H9 (cell line): ENCODE measurements around the gene SLC17A7. TPM values are rescaled to one million over a fixed set of nuclear protein-coding genes. Genes with fewer than 3 reads are reported as not detected.

Experiments used
- DNase-seq: peaks from one replicate; pipeline ENCODE4 v3.0.0-alpha.2; 2017
- H2AFZ ChIP-seq: one replicate; pipeline ENCODE4 v1.6.1; 2013; ENCODE audit warnings: mild to moderate bottlenecking, low read length, control low read depth, moderate library complexity
- H2AK5ac ChIP-seq: 2 replicates; pipeline ENCODE4 v1.6.1; 2013; ENCODE audit warnings: low read length, control low read depth, mixed read lengths; ENCODE audit not compliant: insufficient read length
- H2BK120ac ChIP-seq: one replicate; pipeline ENCODE4 v1.6.1; 2013; ENCODE audit warnings: low read depth, mild to moderate bottlenecking, low read length, control low read depth, inconsistent platforms; ENCODE audit not compliant: poor library complexity, severe bottlenecking
- H2BK12ac ChIP-seq: 2 replicates; pipeline ENCODE4 v1.6.1; 2013; ENCODE audit warnings: low read length, control low read depth, mixed read lengths, low read depth; ENCODE audit not compliant: insufficient read length
- H2BK15ac ChIP-seq: 2 replicates; pipeline ENCODE4 v1.6.1; 2013; ENCODE audit warnings: low read depth, low read length, control low read depth
- H2BK20ac ChIP-seq: one replicate; pipeline ENCODE4 v1.6.1; 2013; ENCODE audit warnings: low read depth, mild to moderate bottlenecking, low read length, control low read depth, inconsistent platforms; ENCODE audit not compliant: poor library complexity, severe bottlenecking
- H2BK5ac ChIP-seq: 2 replicates; pipeline ENCODE4 v1.6.1; 2013; ENCODE audit warnings: low read length, control low read depth, mixed read lengths; ENCODE audit not compliant: insufficient read length
- H3K14ac ChIP-seq: 2 replicates; pipeline ENCODE4 v1.6.1; 2013; ENCODE audit warnings: low read length, control low read depth; ENCODE audit not compliant: insufficient read depth
- H3K18ac ChIP-seq: 2 replicates; pipeline ENCODE4 v1.6.1; 2013; ENCODE audit warnings: low read depth, mild to moderate bottlenecking, mixed read lengths, low read length, control low read depth; ENCODE audit not compliant: insufficient read length
- H3K23ac ChIP-seq: 2 replicates; pipeline ENCODE4 v1.6.1; 2013; ENCODE audit warnings: low read length, control low read depth, mixed read lengths, low read depth; ENCODE audit not compliant: insufficient read length
- H3K23me2 ChIP-seq: 2 replicates; pipeline ENCODE4 v1.6.1; 2013; ENCODE audit warnings: low read depth, mild to moderate bottlenecking, mixed read lengths, low read length, control low read depth; ENCODE audit not compliant: insufficient read length, poor library complexity, severe bottlenecking
- H3K27ac ChIP-seq: 2 replicates; pipeline ENCODE4 v1.5.1; 2013; ENCODE audit warnings: low read length, control low read depth, mixed read lengths, low read depth; ENCODE audit not compliant: insufficient read length
- H3K27me3 ChIP-seq: 2 replicates; pipeline ENCODE4 v1.6.1; 2013; ENCODE audit warnings: low read length, control low read depth, inconsistent platforms; ENCODE audit not compliant: insufficient read depth
- H3K4ac ChIP-seq: 2 replicates; pipeline ENCODE4 v1.6.1; 2013; ENCODE audit warnings: low read depth, mild to moderate bottlenecking, control low read depth, inconsistent platforms, low read length, moderate library complexity
- H3K4me1 ChIP-seq: 2 replicates; pipeline ENCODE4 v1.6.1; 2013; ENCODE audit warnings: low read length, control low read depth, inconsistent platforms; ENCODE audit not compliant: insufficient read depth
- H3K4me2 ChIP-seq: 2 replicates; pipeline ENCODE4 v1.6.1; 2013; ENCODE audit warnings: low read length, control low read depth, mixed read lengths; ENCODE audit not compliant: insufficient read length, insufficient read depth
- H3K56ac ChIP-seq: 2 replicates; pipeline ENCODE4 v1.6.1; 2013; ENCODE audit warnings: low read depth, mild to moderate bottlenecking, mixed read lengths, low read length, control low read depth; ENCODE audit not compliant: insufficient read length
- H3K79me1 ChIP-seq: 2 replicates; pipeline ENCODE4 v1.6.1; 2013; ENCODE audit warnings: low read depth, mild to moderate bottlenecking, moderate library complexity, low read length, control low read depth, inconsistent platforms; ENCODE audit not compliant: insufficient read depth, poor library complexity, severe bottlenecking
- H3K79me2 ChIP-seq: 2 replicates; pipeline ENCODE4 v1.6.1; 2013; ENCODE audit warnings: low read length, control low read depth, inconsistent platforms; ENCODE audit not compliant: insufficient read depth
- H3K9ac ChIP-seq: 2 replicates; pipeline ENCODE4 v1.6.1; 2013; ENCODE audit warnings: low read length, control low read depth, mixed read lengths; ENCODE audit not compliant: insufficient read length; ENCODE audit errors: extremely low read depth
- H3K9me3 ChIP-seq: one replicate; pipeline ENCODE4 v1.6.1; 2013; ENCODE audit warnings: low read depth, low read length, inconsistent platforms; ENCODE audit not compliant: control insufficient read depth
- H3T11ph ChIP-seq: one replicate; pipeline ENCODE4 v1.6.1; 2013; ENCODE audit warnings: mild to moderate bottlenecking, low read length, control low read depth, inconsistent platforms
- H4K20me1 ChIP-seq: one replicate; pipeline ENCODE4 v1.6.1; 2013; ENCODE audit not compliant: control insufficient read depth, insufficient read length, insufficient read depth
- H4K5ac ChIP-seq: 2 replicates; pipeline ENCODE4 v1.6.1; 2013; ENCODE audit warnings: low read depth, mild to moderate bottlenecking, mixed read lengths, low read length, control low read depth; ENCODE audit not compliant: insufficient read length
- H4K8ac ChIP-seq: replicated peaks from 2 replicates; pipeline ENCODE4 v1.6.1; 2013; ENCODE audit warnings: low read length, control low read depth, mixed read lengths, low read depth; ENCODE audit not compliant: insufficient read length
- H4K91ac ChIP-seq: 2 replicates; pipeline ENCODE4 v1.6.1; 2013; ENCODE audit warnings: low read depth, mild to moderate bottlenecking, moderate library complexity, mixed read lengths, low read length, control low read depth; ENCODE audit not compliant: insufficient read length
- H3K27ac Mint-ChIP-seq, 3 experiments: 2 replicates in 2 of 3; 3 replicates in 1 of 3; pipeline ENCODE4 v1.8.0; 2020 to 2021; ENCODE audit warnings: mixed read lengths in 3 of 3, mild to moderate bottlenecking in 1 of 3, moderate library complexity in 1 of 3
- H3K27me3 Mint-ChIP-seq: 2 replicates; pipeline ENCODE4 v1.8.0; 2021; ENCODE audit warnings: low read depth, mild to moderate bottlenecking, moderate library complexity, mixed read lengths
- H3K36me3 Mint-ChIP-seq, 3 experiments: 2 replicates in 2 of 3; 3 replicates in 1 of 3; pipeline ENCODE4 v1.8.0; 2020 to 2021; ENCODE audit warnings: low read depth in 3 of 3, mixed read lengths in 3 of 3; ENCODE audit not compliant: insufficient read depth in 1 of 3
- H3K4me1 Mint-ChIP-seq, 2 experiments: 2 replicates each; pipeline ENCODE4 v1.8.0; 2020; ENCODE audit warnings: mixed read lengths in 2 of 2
- H3K4me3 Mint-ChIP-seq, 2 experiments: 2 replicates in 1 of 2; 3 replicates in 1 of 2; pipeline ENCODE4 v1.8.0; 2020 to 2021; ENCODE audit warnings: mild to moderate bottlenecking in 2 of 2, mixed read lengths in 2 of 2, moderate library complexity in 1 of 2
- H3K9me3 Mint-ChIP-seq, 2 experiments: 2 replicates in 1 of 2; 3 replicates in 1 of 2; pipeline ENCODE4 v1.8.0; 2020; ENCODE audit warnings: mild to moderate bottlenecking in 2 of 2, mixed read lengths in 2 of 2, moderate library complexity in 1 of 2
- CTCF ChIP-seq: fragments of 200-600 bp; sonication (generic); conservative IDR thresholded peaks from 3 replicates; pipeline ENCODE4 v1.8.0; 2021; ENCODE audit warnings: antibody characterized with exemption, mild to moderate bottlenecking
- WGBS: extraction: QIAGEN DNeasy Blood & Tissue Kit; methylation state at CpG from one replicate; pipeline ENCODE4 v1.1.7; 2013; ENCODE audit warnings: missing lambda C conversion rate, low lambda C conversion rate, mixed read lengths; ENCODE audit not compliant: insufficient read length; ENCODE audit errors: extremely low coverage; 5-methylcytosine and 5-hydroxymethylcytosine counted together
- total RNA-seq: library from RNA; stranded (reverse); gene quantifications from 2 replicates; pipeline ENCODE4 v1.2.1, GENCODE V29; 2021

SLC17A7 gene
- total RNA-seq, 1 experiment from 2014 or later, result 1.3 TPM

DNA sequence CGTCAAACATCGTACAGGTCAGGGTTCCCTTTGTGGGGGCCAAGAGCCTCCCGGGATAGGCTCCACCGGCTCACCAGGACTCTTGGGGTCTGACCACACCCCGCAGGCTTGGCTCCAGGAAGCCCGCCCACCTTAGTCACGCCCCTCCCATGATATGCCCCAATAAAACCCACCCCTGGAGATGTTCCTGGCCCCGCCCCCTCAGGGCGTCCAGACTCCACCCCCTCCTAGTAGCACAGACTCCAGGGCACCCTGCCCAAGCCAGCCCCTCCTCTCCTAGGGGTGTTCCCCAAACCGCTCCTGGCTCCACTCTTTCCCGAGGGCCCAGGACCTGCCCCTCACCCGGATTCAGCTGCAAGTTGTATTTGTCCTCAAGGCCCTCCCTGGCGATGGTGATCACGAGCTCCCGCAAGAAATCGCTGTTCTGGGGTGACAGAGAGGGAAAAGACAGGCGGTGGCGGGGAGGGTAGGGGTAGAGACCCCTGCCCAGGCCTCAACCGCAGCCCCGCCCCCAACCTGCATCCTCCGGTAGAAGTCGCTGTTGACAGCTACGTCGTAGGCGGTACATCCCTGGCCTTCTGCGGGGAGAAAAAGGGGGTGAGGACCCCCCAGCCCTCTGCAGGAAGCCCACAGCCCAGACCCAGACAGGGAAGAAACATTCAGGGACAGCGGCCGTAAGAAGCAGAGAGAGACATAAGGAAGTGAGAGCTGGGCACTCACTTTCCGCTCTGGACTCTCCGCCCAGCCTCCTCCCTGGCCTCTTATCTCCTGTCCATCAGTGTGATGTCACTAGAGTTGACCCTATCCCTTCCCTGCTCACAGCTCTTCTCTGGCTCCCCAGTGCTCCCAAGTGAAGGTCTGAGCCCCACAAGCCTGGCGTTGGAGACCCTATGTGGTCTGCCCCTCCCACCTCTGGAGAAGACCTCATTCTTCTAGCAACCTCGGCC, 6.4 kb upstream of the SLC17A7 start:
- TF ChIP-seq CTCF, result no peak

More for the DNA sequence above, 6.4 kb upstream of the SLC17A7 start:
- H3K36me3 Mint-ChIP-seq, result peaks cover 39 to 53% (median 50%) of the 10 kb centered on the region in 3 experiments
- Histone ChIP-seq H2BK20ac (no peak overlapping the region), H2AFZ (no peak overlapping the region), H4K5ac (no peak overlapping the region), H4K20me1 (no peaks in the 10 kb centered on the region), H2BK120ac (no peak overlapping the region), H3K27ac (no peak overlapping the region), H4K91ac (no peak overlapping the region), H3K79me1 (peaks cover 4% of the 10 kb centered on the region), H3T11ph (no peak overlapping the region), H3K4me1 (no peaks in the 10 kb centered on the region), H2BK5ac (no peak overlapping the region), H3K9me3 (no peaks in the 10 kb centered on the region), H3K4me2 (no peak overlapping the region), H3K18ac (no peak overlapping the region), H3K4ac (no peak overlapping the region), H3K23ac (no peak overlapping the region), H2BK12ac (no peak overlapping the region), H3K79me2 (no peaks in the 10 kb centered on the region; the same call in 1 of the 2 replicates), H4K8ac (no peak overlapping the region), H3K14ac (no peak overlapping the region; the same call in 1 of the 2 replicates), H3K9ac (no peak overlapping the region), H2AK5ac (no peak overlapping the region), H2BK15ac (no peak overlapping the region), H3K27me3 (no peaks in the 10 kb centered on the region), H3K23me2 (peaks cover 6% of the 10 kb centered on the region), H3K56ac (no peak overlapping the region)
- peak overlapping the region in 2 of 3 experiments; percentile 66 to 86; a peak in 6 of 7 replicates for H3K27ac Mint-ChIP-seq
- H3K27me3 Mint-ChIP-seq, result peaks cover 2% of the 10 kb centered on the region; the same call in 1 of the 2 replicates
- H3K4me3 Mint-ChIP-seq, result peak overlapping the region; percentile 25 to 50; a peak in 3 of 5 replicates
- peak; percentile 94 for DNase-seq
- peaks cover 17 to 38% of the 10 kb centered on the region in 2 experiments for H3K4me1 Mint-ChIP-seq
- no peaks in the 10 kb centered on the region for H3K9me3 Mint-ChIP-seq
- WGBS, result no CpG with 5 or more reads among the region's 32 CpGs
